MM.1S (cell line): ENCODE measurements around the gene FRK.

Experiments
- EZH2 ChIP-seq: fragments of 300-600 bp; sonication (generic); optimal IDR thresholded peaks from 2 replicates; pipeline ENCODE3; 2017; ENCODE audit warnings: low read depth, mild to moderate bottlenecking, antibody characterized with exemption, low read length, mixed read lengths
- TF ChIP-seq, protein P1 (sequence below): fragments of 300-600 bp; sonication (generic); IDR thresholded peaks from 2 replicates; pipeline ENCODE4 v1.5.1; 2016; ENCODE audit warnings: antibody characterized with exemption, low read length, mixed read lengths

DNA sequence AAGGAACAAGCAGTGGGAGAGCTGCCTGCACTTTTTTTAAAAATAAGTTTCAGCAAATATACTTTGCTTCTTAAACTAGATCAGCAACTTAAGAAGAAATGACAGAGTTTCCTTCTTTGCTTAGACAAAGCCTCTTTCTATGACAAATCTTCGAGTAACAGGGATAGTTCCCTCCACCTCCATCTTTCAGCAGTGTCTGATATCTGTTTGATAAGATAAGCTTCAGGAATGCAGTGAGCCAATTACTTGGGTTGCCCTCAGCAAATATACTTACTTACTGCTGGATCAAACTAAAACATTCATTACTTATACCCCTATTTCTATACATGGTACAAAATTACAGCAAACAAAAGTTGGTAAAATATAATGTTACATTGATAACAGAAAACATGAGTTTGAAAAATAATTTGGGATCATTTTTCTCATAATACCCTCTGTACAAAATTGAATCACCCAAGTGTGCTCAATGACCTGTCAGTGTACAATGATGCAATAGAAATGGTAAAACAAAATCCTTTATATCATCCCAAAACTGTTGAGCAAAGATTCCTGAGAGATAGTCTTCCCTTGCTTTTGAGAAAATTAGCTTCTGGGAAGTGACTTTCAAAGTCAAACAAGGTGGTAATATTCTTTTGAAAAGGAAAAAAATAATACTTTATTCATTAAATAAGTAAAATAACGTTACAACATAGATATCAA lies 24.5 kb downstream of the FRK start:
- TF ChIP-seq, protein P1, sequence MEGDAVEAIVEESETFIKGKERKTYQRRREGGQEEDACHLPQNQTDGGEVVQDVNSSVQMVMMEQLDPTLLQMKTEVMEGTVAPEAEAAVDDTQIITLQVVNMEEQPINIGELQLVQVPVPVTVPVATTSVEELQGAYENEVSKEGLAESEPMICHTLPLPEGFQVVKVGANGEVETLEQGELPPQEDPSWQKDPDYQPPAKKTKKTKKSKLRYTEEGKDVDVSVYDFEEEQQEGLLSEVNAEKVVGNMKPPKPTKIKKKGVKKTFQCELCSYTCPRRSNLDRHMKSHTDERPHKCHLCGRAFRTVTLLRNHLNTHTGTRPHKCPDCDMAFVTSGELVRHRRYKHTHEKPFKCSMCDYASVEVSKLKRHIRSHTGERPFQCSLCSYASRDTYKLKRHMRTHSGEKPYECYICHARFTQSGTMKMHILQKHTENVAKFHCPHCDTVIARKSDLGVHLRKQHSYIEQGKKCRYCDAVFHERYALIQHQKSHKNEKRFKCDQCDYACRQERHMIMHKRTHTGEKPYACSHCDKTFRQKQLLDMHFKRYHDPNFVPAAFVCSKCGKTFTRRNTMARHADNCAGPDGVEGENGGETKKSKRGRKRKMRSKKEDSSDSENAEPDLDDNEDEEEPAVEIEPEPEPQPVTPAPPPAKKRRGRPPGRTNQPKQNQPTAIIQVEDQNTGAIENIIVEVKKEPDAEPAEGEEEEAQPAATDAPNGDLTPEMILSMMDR: no peak
- TF ChIP-seq EZH2: no peak
